MCF 10A (cell line): Measurements from ENCODE around the gene ZFP1. TPM values are rescaled to one million over a fixed set of nuclear protein-coding genes. Genes with fewer than 3 reads are reported as not detected.

ENCODE experiments used
- BruUV-seq: library from RNA; stranded (reverse); fragments of 400-500 nt; replicated peaks from 2 replicates; lab custom pipeline; 2021; lab: Mats Ljungman, UMichigan
- CTCF ChIA-PET: fragments of 300-600 bp; sonication (Branson Sonifier 250); formaldehyde crosslinking; extraction: SDS; loops from one replicate; lab custom pipeline; 2021; ENCODE audit warnings: antibody characterized with exemption, inconsistent platforms; lab: Yijun Ruan, JAX
- POLR2A ChIA-PET: fragments of 300-600, 350-650 bp; sonication (Branson Sonifier 250); formaldehyde crosslinking; extraction: SDS; loops from one replicate; lab custom pipeline; 2020; ENCODE audit warnings: antibody characterized with exemption, inconsistent platforms; lab: Yijun Ruan, JAX
- DNase-seq: peaks from one replicate; pipeline ENCODE4 v3.0.0-alpha.2; 2018; ENCODE audit not compliant: unreplicated experiment
- H3K27ac Mint-ChIP-seq: one replicate; pipeline ENCODE4 v1.8.0; 2022; ENCODE audit warnings: mild to moderate bottlenecking, low read depth, mixed read lengths; ENCODE audit not compliant: unreplicated experiment
- H3K27me3 Mint-ChIP-seq: one replicate; pipeline ENCODE4 v1.8.0; 2022; ENCODE audit warnings: mixed read lengths; ENCODE audit not compliant: insufficient read depth, unreplicated experiment
- H3K36me3 Mint-ChIP-seq: one replicate; pipeline ENCODE4 v1.8.0; 2022; ENCODE audit warnings: mild to moderate bottlenecking, moderate library complexity, mixed read lengths; ENCODE audit not compliant: insufficient read depth, unreplicated experiment
- H3K4me1 Mint-ChIP-seq: one replicate; pipeline ENCODE4 v1.8.0; 2022; ENCODE audit warnings: mixed read lengths; ENCODE audit not compliant: insufficient read depth, unreplicated experiment
- H3K4me3 Mint-ChIP-seq: one replicate; pipeline ENCODE4 v1.8.0; 2022; ENCODE audit warnings: mild to moderate bottlenecking, moderate library complexity, mixed read lengths; ENCODE audit not compliant: unreplicated experiment
- H3K9me3 Mint-ChIP-seq: one replicate; pipeline ENCODE4 v1.8.0; 2022; ENCODE audit warnings: mixed read lengths; ENCODE audit not compliant: unreplicated experiment
- intact Hi-C: fragments of 100-400 bp; cut with micrococcal nuclease; formaldehyde crosslinking; loops from 2 replicates; pipeline ENCODE4 v1.14.1; 2022
- total RNA-seq: library from RNA; stranded (reverse); gene quantifications from 2 replicates; pipeline ENCODE4 v1.2.3, GENCODE V29; 2022
- TF ChIP-seq, protein P1 (sequence below): fragments of 200-600 bp; IDR thresholded peaks from one replicate; pipeline ENCODE4 v1.8.0; 2022; ENCODE audit warnings: antibody characterized with exemption, mild to moderate bottlenecking; ENCODE audit not compliant: unreplicated experiment

ZFP1 gene
- total RNA-seq, 1 experiment from 2014 or later, result 14.0 TPM

DNA sequence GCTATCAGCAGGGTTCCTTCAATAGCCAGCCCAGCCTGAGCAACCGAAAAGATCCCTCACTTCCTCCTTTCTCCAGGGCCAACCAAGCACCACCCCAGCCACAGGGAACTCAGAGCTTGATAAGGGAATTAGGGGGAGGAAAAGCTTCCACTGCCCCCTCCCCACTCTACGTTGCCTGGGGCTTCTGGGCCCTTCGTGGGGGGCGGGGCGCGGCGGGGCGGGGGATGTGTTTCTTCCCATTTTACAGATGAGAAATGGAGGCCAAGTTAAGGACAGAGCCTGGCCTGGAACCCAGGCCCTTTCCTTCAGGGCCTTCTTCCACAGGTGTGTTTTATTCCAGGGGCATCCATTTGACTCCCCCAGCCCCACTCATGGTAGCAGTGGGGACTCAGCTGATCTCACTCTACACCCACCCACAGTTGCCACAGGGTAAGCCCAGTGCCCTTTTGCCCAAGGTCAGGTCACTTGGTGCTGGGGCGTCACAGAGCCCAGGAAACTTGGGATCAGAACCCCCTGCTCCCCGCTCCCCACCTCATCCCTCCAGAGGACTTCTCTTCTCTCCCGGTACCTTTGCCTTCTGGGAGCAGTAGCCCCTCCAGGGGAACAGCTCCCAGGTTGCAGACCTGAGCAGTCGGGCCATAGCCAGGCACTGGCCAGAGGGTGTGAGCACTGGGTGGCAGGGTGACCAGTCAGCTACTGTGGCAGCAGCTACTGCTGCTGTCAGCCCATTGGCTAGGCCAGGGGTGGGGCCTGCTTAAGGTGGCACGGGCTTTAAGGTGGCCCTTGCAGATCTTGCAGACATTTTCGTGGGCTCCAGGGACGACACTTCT lies 32.0 kb upstream of the ZFP1 start, which contains the start of gene LDHD:
TSS of gene LDHD (minus strand) at position 700 of the 830 bp plus-strand sequence. CDS start at position 640, 60 bp downstream.
- peak; percentile 41 for DNase-seq
- BruUV-seq, result no TSS peak
- Mint-ChIP-seq H3K27ac (no peak within 1 kb of the TSS), H3K4me1 (peaks cover 4% of the 10 kb centered on the region), H3K36me3 (peaks cover 18% of the 10 kb centered on the region), H3K9me3 (no peaks in the 10 kb centered on the region), H3K27me3 (no peaks in the 10 kb centered on the region), H3K4me3 (peak within 1 kb of the TSS; percentile 70)
- TF ChIP-seq, protein P1, sequence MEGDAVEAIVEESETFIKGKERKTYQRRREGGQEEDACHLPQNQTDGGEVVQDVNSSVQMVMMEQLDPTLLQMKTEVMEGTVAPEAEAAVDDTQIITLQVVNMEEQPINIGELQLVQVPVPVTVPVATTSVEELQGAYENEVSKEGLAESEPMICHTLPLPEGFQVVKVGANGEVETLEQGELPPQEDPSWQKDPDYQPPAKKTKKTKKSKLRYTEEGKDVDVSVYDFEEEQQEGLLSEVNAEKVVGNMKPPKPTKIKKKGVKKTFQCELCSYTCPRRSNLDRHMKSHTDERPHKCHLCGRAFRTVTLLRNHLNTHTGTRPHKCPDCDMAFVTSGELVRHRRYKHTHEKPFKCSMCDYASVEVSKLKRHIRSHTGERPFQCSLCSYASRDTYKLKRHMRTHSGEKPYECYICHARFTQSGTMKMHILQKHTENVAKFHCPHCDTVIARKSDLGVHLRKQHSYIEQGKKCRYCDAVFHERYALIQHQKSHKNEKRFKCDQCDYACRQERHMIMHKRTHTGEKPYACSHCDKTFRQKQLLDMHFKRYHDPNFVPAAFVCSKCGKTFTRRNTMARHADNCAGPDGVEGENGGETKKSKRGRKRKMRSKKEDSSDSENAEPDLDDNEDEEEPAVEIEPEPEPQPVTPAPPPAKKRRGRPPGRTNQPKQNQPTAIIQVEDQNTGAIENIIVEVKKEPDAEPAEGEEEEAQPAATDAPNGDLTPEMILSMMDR, result no peak
- CTCF ChIA-PET, result interaction anchor here (0.6 to 1.0 kb wide), 2 partner anchors 117 to 118 kb away, joined by 3 read pairs; partner anchors contain the start of gene ZNRF1
- intact Hi-C loops, result no loop called here
- POLR2A ChIA-PET, result interaction anchor here (0.7 to 1.6 kb wide), 3 partner anchors 105 to 131 kb away, joined by 3 to 4 read pairs (median 3); partner anchors contain the start of gene WDR59

DNA sequence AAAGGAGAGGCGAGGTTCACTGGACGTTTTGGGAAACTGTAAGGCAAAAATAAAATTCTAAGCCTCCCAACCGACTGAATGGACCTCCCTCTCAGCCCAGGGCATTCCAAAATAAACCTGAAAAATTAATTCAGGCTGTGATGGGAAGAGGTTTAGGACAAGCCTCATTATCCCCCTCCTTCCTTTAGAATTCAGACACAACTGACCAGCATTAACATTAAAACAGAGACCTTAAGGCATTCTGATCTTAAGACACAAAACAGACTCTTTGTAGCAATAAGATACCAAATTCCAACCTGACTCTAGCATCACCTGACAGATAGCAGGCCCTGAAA lies 31.4 kb upstream of the ZFP1 start:
- Mint-ChIP-seq H3K9me3 (no peaks in the 10 kb centered on the region), H3K4me1 (peaks cover 4% of the 10 kb centered on the region), H3K27ac (no peak overlapping the region), H3K27me3 (no peaks in the 10 kb centered on the region), H3K36me3 (peaks cover 18% of the 10 kb centered on the region), H3K4me3 (peak overlapping the region; percentile 70)
- TF ChIP-seq, protein P1, result no peak
- ChIA-PET POLR2A (interaction anchor here (0.7 kb wide), 1 partner anchor 119 kb away, joined by 3 read pairs; no protein-coding TSS in a partner anchor), CTCF (no interaction called here)
- intact Hi-C loops, result no loop called here
- no peak for DNase-seq
- BruUV-seq, result no TSS peak

DNA sequence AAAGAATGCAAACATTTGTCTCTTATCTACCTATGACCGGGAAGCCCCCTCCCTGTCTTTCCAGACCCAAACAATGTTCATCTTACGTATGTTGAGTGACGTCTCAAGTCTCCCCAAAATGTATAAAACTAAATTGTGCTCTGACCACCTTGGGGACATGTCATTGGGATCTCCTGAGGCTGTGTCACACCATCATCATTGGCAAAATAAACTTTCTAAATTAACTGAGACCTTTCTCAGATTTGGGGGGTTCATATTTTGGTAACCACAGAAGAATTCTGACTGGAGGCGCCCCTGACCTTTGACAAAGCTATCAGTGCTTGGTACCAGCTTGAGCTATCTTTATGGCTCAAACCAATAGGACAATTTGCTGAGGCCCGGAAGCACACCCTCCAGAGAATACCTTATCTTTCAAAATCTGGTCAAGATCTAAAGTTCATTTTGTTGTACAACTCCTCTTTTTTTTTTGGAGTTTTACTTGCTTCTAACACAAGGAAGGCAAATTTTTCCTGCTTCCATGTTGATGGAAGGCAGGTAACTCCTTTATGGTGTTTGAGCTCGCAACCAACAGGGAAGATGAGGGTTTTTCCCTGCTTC lies 29.3 kb upstream of the ZFP1 start:
- Mint-ChIP-seq H3K9me3 (no peaks in the 10 kb centered on the region), H3K27ac (no peak overlapping the region), H3K4me1 (peaks cover 4% of the 10 kb centered on the region), H3K36me3 (peaks cover 12% of the 10 kb centered on the region), H3K4me3 (no peak overlapping the region), H3K27me3 (no peaks in the 10 kb centered on the region)
- BruUV-seq, result no TSS peak
- POLR2A ChIA-PET, result interaction anchor here (1.4 to 1.6 kb wide), 2 partner anchors 12 to 121 kb away, joined by 3 read pairs; no protein-coding TSS in a partner anchor
- intact Hi-C loops, result no loop called here
- no peak for DNase-seq
- CTCF ChIA-PET, result interaction anchor here (0.7 to 5.3 kb wide), 4 partner anchors 7 to 409 kb away, joined by 3 to 30 read pairs (median 5); no protein-coding TSS in a partner anchor
- TF ChIP-seq, protein P1, result no peak

DNA sequence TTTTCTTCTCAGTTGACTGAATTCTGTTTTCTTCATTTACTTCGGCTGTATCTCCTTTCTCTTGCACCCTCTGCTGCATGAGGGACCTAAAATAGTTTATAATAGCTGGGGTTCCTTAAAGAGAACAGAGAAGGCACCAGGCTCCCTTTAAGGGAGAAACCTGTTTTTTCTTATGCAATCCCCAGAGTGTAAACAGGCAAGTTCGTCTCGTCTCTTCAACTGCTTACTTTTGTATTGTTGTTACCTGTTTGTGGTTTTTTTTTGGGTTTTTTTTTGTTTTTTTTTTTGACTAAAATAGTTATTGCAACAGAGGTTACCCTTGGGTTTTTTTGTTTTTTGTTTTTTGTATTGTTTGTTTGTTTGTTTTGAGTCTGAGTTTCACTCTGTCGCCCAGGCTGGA lies 28.1 kb upstream of the ZFP1 start:
- TF ChIP-seq, protein P1, result no peak
- DNase-seq, result no peak
- BruUV-seq, result no TSS peak
- no peak overlapping the region for H3K27ac Mint-ChIP-seq
- no peaks in the 10 kb centered on the region for H3K9me3 Mint-ChIP-seq
- intact Hi-C loops, result no loop called here
- no peaks in the 10 kb centered on the region for H3K27me3 Mint-ChIP-seq
- H3K36me3 Mint-ChIP-seq, result peaks cover 10% of the 10 kb centered on the region
- H3K4me3 Mint-ChIP-seq, result no peak overlapping the region
- peaks cover 4% of the 10 kb centered on the region for H3K4me1 Mint-ChIP-seq
- CTCF ChIA-PET, result interaction anchor here (1.7 to 5.3 kb wide), 2 partner anchors 8 to 122 kb away, joined by 6 to 30 read pairs; no protein-coding TSS in a partner anchor
- POLR2A ChIA-PET, result interaction anchor here (0.7 to 1.2 kb wide), 4 partner anchors 9 to 85 kb away, joined by 3 to 6 read pairs (median 4); no protein-coding TSS in a partner anchor
